ENCODE measurements around the gene FAM170B. TPM values are rescaled to one million over a fixed set of nuclear protein-coding genes. Genes with fewer than 3 reads are reported as not detected.

The FAM170B gene
- total and polyA plus RNA-seq, 10 donors, result 0.05 to 0.06 TPM; not detected in 8

GRCh38 chr10:49151025-49151445 is 17.2 kb upstream of the FAM170B start:
- Histone ChIP-seq H3K4me3 (no peak overlapping the region), H3K36me3 (peaks cover 0 to 11% (median 0%) of the 10 kb centered on the region in 6 donors), H3K27ac (no peak overlapping the region), H3K4me1 (no peaks in the 10 kb centered on the region), H3K9me3 (peaks cover 0 to 20% (median 16%) of the 10 kb centered on the region in 8 donors), H3K27me3 (replicated peaks in 1 of 7) (peaks cover 0 to 18% (median 0%) of the 10 kb centered on the region in 7 donors)
- TF ChIP-seq CTCF (IDR thresholded peaks at IDR 0.05 in 8 of 11, conservative IDR thresholded peaks at IDR 0.05 in 3 of 11) (no peak), POLR2AphosphoS5 (IDR thresholded peaks at IDR 0.05) (no peak), POLR2A (IDR thresholded peaks at IDR 0.05) (no peak)
- WGBS, 5 donors, result 15 to 43% (median 28%) methylated on average over 2 of the region's 2 CpGs
- no peak for DNase-seq
- intact Hi-C loops (cut with DNase I; ENCODE audit: low total_unique reads), result no loop called here

- H3K4me1 ChIP-seq, result no peaks in the 10 kb centered on the region
- TF ChIP-seq POLR2A (IDR thresholded peaks at IDR 0.05) (no peak), CTCF (IDR thresholded peaks at IDR 0.05 in 8 of 11, conservative IDR thresholded peaks at IDR 0.05 in 3 of 11) (no peak), POLR2AphosphoS5 (IDR thresholded peaks at IDR 0.05) (no peak)
- no peak overlapping the region for H3K27ac ChIP-seq
- peaks cover 0 to 7% (median 0%) of the 10 kb centered on the region in 6 donors for H3K36me3 ChIP-seq
- DNase-seq, result no peak
- WGBS, 5 donors, result 72 to 87% (median 82%) methylated on average over 5 of the region's 5 CpGs
- peaks cover 0 to 21% (median 0%) of the 10 kb centered on the region in 7 donors for H3K27me3 ChIP-seq (replicated peaks in 1 of 7)
- peaks cover 0 to 20% (median 16%) of the 10 kb centered on the region in 8 donors for H3K9me3 ChIP-seq
- intact Hi-C loops (cut with DNase I; ENCODE audit: low total_unique reads), result no loop called here
- H3K4me3 ChIP-seq, result no peak overlapping the region
Observed at GRCh38 chr10:49150426-49150825, 16.6 kb upstream of the FAM170B start.

GRCh38 chr10:49149881-49150280 is 16.1 kb upstream of the FAM170B start:
- Histone ChIP-seq H3K4me1 (no peaks in the 10 kb centered on the region), H3K9me3 (peaks cover 0 to 20% (median 16%) of the 10 kb centered on the region in 8 donors), H3K4me3 (no peak overlapping the region), H3K27me3 (replicated peaks in 1 of 7) (peaks cover 0 to 21% (median 0%) of the 10 kb centered on the region in 7 donors), H3K36me3 (peaks cover 0 to 2% (median 0%) of the 10 kb centered on the region in 6 donors), H3K27ac (no peak overlapping the region)
- intact Hi-C loops (cut with DNase I; ENCODE audit: low total_unique reads), result no loop called here
- TF ChIP-seq POLR2A (IDR thresholded peaks at IDR 0.05) (no peak), POLR2AphosphoS5 (IDR thresholded peaks at IDR 0.05) (no peak), CTCF (IDR thresholded peaks at IDR 0.05 in 8 of 11, conservative IDR thresholded peaks at IDR 0.05 in 3 of 11) (no peak)
- no peak for DNase-seq
- 79 to 92% (median 90%) methylated on average over 3 of the region's 3 CpGs for WGBS, 5 donors

- no peak for DNase-seq
- intact Hi-C loops (cut with DNase I; ENCODE audit: low total_unique reads), result no loop called here
- WGBS, 5 donors, result 77 to 100% (median 88%) methylated on average over 2 of the region's 2 CpGs
- Histone ChIP-seq H3K27ac (no peak overlapping the region), H3K36me3 (no peaks in the 10 kb centered on the region), H3K27me3 (replicated peaks in 1 of 7) (peaks cover 0 to 10% (median 0%) of the 10 kb centered on the region in 7 donors), H3K4me1 (no peaks in the 10 kb centered on the region), H3K4me3 (no peak overlapping the region), H3K9me3 (peaks cover 0 to 20% (median 16%) of the 10 kb centered on the region in 8 donors)
- no peak for TF ChIP-seq POLR2AphosphoS5 (IDR thresholded peaks at IDR 0.05)
- no peak for TF ChIP-seq CTCF (IDR thresholded peaks at IDR 0.05 in 8 of 11, conservative IDR thresholded peaks at IDR 0.05 in 3 of 11)
- TF ChIP-seq POLR2A (IDR thresholded peaks at IDR 0.05), result no peak
Observed at GRCh38 chr10:49144058-49144720, 10.4 kb upstream of the FAM170B start.
